Globus pallidus (tissue), 1 donor: ENCODE results near the gene TMEM178A.

Experiments used
- DNase-seq: peaks from one replicate; pipeline ENCODE4 v3.0.0-alpha.2; 2015; ENCODE audit warnings: low spot score

Gene TMEM178A

DNA sequence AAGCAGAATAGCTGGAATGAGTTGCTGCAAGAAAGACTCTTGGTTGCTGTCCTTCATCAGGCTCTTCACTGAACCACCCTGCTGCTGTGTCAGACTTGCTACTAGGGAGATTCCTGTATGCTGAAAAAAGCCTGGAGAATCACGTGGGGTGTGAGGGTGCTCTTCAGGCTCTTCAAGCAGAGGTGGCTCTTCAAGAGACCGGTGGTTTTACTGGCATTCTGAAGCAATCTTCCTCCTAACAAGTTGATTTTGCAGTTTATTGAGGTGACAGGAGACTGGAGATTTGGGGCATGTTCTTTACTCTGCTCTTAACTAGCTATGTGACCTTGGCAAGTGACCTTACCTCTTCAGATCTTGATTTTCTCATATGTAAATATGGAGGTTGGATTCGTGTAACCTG, 14.1 kb downstream of the TMEM178A start:
- DNase-seq = no peak

DNA sequence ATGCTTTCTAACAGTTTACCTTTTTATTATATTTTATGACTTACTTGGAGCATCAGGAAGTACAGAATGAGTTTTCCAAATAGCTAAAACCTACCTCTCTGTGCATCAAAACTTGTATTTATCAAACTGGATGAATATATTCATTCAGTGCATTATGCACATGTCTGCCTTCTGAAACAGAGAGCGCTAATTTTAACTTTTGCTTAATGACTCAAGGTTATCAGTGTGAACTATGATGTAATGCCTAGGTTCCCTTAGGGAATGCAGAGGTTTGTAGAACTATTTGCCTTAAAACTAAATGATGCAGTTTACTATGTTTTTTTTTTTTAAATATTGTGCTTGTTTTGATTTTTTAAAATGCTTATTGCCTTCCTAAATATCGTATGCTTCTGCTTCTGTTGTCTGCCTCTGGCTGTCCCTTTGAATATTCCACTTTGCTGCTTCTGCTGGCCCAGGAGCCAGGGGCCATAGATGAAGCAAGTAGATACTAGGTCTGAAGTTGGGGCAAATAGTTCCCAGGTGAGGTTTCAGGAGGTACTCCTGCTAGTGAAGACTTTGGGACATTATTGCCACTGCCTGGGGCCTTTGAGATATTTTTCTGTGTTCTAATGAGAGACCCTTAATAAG, 16.5 kb downstream of the TMEM178A start:
- no peak for DNase-seq

DNA sequence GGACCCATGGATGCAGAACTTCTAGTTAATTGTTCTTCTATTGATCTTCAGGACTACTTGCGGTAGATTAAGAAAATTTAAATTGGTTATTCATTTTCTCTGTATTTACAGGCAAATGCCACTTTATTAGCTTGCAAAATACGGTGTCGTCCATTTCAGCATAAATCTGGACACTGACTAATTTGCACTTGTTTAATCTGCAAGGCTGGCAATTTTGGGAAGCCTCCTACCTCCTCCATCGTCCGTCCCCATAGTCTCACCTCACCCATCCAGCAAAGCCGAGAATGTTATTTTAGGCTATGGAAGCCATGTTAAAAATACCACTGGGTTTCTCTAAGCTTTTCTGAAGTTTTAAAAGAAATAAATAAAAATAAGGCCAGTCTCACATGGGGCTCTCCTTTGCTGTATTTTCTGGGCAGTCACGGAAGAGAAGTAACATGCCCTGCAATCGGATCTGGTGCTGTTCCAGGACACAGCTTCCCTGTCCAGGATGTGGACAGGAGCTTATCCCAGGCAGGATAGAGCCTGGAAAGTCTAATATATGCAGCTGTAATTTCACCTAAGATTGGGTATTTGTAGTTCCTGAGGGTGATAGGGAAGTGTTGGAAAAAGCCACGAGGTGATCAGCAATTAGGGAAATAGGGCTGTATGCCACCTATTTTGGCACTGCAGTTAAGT, 17.4 kb downstream of the TMEM178A start:
- DNase-seq = no peak

DNA sequence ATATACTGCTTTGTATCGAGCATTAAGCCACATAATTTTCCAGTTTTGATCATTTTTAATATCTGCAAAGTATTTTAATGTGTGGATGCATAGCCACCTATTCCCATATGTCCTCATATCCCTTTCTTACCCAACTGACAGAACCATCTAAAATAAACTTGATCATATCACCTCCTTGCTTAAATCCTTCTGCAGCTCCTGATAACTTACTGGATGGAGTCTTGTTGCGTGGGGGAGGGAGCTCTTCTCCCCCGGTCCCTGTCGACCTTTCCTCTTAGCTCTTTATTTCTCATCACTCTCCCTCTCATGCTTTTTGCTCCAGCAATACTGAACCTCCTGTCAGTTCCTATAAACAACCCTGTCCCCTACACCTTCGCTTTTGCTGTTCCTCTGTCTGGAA, 18.7 kb downstream of the TMEM178A start:
- DNase-seq = no peak

DNA sequence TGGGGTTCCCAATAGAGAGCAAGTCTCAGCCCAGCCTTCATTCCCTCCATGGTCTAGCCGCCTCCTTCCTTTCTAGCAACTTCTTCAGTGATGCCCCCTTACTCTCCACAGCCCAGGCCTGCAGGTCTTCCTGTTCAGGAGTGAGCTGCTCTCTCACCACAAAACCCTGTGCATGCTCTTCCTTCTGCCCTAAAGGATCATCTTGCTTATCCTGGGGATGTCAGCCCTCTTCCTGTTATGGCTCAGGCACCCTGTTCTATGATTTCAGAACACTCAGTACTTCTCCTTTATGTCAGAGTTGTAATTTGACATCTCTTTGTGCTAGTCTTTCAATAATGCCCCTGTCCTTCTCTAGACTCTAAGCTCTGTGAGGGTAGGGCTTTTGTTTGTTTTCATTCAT, 19.4 kb downstream of the TMEM178A start:
- no peak for DNase-seq

DNA sequence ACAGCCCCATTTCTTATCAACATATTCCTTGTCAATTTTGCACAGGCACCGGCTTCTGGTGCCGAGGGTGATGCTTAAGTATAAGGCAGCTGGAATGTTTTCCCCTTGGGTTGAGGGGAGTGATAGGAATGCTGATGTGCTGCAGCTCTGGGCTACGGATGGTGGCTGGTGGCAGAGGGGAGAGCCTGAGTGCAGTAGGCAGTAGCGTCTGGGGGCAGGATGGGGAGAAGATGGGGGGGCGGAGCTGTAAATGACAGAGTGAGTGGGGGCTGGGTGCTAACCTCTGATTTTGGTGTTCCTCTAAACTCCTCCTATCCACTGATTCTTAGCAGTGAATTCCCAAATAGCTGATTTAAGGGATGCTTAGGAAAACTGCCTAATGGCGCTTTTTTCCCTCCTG, 20.7 kb downstream of the TMEM178A start:
- DNase-seq = no peak

DNA sequence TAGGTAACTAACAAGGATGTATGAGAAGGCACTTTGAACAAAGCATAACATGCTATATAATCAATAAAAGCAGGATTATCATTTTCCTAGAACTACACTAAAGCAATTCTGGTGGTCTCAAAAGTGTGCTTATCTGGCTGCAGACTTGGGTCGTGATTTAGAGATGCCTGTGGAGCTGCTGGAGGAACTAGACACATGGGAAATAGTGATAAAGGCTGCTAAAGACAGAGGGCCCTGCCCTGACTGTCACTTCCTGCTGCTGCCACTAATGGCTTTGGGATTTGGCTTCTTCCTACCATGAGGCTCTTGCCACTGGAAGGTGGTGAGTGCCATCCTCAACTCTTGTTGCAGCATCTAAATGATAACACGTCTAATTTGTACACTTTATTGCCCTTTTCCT, 22.5 kb downstream of the TMEM178A start:
- DNase-seq = no peak

DNA sequence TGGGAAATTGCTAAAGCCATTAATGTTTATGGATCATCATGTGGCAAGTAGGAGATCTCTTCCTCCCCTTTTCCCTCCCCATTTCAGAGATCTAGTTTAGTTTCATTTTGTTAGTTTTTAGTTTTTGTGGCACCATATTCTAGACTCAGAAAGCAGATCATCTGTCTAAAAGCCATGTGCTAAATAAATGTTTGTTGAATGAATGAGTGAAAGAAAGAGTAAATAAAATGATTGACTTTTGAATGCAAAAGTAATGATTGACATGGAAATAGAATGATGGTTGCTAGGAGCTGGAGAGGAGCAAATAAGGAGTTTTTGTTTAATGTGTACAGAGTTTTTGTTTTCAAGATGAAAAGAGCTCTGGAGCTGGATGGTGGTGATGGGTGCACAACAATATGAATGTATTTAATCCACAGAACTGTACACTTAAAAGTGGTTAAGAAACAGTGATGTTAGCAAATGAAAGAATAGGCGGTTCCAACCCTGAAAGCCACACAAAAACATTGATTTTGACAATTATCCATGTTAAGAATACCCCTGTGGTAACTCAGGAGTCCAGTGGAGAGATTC, 23.6 kb downstream of the TMEM178A start:
- DNase-seq = no peak

DNA sequence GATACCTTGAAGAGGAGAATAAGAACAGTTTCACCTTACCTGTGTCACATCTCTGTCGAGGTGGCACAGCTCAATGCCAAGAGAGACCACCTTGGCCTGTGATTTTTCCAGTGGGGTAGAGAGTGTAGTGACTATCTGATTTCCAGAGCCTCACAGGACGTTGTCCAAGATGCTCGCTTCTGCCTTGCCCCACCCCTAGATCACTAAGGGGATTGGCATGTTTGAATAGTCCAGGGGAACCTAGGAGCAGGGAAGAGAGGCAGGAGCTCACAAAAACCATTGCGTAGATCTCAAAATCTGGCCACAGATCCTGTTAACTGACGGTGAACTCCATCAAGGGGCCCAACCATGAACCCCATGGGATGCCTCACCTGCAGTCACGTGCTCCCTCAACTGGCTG, 24.2 kb downstream of the TMEM178A start:
- DNase-seq = no peak

DNA sequence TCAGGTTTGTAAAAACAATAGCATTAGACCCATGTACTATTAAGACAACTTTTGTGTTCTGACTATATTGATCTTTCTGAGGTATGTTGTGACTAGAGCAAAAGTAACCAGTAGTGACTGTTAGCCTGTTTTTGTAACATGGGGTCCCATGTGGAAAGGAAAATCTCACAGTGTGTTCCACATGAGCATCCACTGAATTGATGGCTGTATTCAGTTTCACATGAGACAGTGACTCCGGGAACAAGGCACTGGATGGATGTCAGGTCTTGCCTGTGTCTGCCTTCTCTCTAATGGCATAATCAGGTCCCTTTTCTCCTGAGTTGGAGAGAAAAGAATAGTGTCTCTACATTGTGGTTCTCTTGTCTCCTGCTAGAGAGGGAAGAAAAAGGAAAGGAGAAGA, 27.5 kb downstream of the TMEM178A start:
- DNase-seq = no peak

DNA sequence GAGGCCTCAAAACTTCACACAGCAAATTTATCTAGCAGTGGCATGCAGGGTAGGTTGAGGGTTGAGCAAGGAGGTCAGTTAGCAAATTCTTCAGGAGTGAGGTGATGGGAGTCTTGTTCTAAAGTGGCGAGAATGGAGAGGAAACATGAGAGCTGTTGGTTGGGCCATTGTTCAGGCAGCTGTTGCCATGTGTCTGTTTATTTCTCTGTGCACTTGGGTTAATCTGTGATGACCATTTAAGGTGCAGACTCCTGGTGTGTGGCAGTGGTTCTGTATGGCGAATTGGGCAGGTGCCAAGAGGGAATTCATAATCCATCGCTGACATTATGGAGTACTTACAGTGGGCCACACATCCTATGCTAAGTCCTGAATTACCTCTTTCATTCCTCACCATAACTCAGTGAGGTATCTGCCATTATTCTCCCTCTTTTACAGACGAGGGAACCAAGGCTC, 30.4 kb downstream of the TMEM178A start:
- no peak for DNase-seq

DNA sequence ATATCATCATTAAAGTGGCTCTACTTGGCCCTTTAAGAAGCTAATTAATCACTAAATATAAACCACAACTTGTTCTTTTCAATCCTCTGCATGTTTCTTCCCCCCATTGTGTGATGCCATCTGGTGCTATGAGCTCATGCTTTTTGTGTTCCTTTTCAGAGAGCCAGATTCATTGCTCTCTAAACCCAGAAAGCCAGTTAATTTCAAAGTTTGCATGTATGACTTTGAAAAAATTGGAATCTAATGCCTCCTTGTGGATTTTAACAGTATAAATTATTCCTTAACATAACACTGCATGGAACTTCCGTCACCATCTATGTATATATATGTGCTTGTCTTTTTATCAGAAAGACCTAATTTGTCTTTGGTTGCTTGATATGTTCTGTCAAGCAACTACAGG, 31.1 kb downstream of the TMEM178A start:
- peak; percentile 77 for DNase-seq

DNA sequence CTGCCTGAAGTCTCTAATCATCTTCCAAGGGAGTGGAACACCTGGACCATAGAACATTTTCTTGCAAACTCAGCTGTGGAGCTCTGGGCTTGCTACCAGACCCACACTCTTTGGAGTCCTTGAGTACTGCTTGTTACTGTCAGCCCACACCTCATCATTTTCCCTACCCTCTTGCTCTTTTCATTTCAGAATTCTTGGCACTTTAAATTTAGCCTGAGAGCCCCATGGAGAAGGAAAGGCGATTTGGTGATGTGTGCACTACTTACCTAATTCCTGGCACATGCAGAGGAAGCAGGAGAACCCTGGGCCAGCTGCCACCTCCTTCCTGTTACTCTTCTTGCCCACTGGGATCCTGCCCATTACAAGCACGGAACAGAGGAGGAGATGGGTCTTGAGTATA, 31.7 kb downstream of the TMEM178A start:
- DNase-seq = no peak

DNA sequence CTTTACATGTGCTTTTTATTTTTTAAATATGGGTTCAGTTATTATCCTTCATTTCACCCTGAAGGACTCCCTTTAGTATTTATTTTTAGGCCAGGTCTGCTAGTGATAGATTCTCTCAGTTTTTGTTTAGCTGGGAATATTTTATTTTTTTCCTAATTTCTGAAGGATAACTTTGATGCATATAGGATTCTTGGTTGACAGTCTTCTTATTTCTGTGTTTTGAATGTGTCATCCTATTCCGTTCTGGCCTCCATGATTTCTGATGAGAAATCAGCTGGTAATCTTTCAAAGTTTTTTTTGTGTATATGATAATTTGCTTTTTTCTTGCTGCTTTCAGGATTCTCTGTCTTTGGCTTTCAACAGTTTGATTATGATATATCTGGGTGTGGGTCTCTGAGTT, 35.4 kb downstream of the TMEM178A start:
- DNase-seq = no peak

DNA sequence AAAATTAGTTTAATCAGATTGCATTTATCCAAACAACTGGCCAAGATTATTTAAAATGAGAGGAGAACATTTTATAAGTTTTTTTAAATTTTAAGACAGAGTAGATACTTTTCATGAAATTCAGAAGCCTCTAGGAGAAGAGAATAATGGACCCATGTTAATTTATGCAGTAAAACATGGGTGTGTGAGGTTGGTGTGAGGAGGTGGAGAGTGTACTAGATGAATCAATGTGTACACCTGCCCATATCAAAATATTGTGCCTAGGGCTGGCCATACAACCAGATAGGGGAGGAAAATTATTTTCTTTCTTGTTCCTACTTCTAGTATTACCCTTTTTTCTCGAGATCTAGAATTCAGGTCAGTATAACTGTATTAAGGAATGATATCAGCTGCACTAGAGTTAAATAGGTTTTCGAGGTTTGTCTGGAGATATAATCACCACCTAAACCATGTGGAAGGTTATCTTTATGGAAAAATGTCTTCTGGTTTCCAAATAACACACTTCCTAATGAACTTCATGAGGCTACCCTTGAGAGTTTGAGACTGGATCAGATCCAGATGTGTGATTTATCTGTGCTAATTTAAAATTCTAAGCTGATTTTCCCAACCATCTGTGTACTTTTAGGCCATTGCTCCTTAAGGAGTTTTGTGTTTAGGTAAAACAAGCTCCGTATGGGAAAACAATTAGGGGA, 37.6 kb downstream of the TMEM178A start:
- DNase-seq = no peak

DNA sequence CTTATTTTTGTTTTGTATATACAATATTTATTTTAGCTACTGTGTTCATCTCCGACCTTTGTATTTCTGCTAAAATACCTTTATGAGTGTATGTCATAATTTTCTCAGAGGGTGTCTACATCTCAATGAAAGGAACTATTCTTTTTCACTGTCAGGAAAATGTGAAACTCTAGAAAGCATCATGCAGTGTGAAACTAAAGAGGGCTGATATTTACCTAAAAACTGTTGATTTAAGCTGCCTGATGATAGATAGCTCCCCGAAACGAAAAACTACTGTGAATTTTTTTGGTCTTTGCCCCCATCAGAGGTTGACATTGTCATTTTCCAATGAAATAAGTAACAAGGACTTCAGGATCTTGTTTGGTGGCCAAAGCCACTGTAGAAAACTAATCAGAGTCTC, 38.8 kb downstream of the TMEM178A start:
- DNase-seq = no peak

DNA sequence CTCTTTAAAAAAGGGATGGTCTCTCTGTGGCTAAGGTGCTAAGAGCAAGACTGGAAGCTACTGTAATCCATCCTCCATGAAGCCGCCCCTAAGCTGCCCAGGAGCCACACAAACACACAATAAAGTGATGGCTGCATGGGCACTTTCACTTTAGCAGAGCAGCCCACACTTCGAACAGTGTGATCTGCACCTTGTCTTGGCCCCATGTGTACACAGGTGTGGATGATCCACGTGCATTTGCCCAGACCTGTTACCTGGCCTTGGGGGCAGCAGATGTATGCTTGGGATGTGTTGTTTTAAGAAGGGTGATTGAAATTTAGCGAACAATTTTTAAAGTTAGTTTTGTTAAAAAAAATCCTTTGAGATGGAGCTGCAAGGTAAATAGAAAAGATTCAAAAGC, 39.9 kb downstream of the TMEM178A start:
- DNase-seq = no peak

DNA sequence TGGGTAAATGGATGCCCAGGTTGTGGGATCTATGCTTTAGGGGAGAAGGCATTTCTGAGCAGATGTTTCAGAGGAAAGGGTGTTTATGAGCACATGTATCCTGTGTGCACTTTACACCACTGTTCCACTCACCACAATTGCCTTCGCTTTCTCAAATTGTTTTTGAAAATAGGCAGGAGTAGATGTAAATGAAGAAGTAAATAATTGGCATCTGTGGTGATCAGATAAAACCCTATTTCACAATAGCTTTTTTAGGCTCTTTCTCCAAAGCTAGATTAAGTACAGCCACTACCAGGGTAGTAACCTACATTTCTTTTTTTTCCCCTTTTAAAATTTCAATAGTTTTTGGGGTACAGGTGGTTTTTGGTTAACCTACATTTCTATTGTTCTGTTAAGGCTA, 40.6 kb downstream of the TMEM178A start:
- no peak for DNase-seq

DNA sequence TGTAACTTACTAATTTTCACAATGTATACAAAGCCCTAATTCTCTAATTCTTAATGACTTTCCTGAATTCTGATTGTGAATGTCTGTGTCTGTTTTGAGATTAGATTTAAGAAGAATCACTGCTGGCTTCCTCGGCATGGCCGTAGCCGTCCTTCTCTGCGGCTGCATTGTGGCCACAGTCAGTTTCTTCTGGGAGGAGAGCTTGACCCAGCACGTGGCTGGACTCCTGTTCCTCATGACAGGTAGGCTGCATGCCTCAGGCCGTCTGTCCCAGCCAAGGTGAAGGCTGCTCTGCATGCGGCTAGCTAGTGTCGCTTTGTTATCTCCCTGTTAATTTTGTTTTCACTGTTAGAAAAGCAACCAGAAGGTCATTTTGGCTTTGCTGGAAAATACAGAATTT, 41.2 kb downstream of the TMEM178A start:
- no peak for DNase-seq

DNA sequence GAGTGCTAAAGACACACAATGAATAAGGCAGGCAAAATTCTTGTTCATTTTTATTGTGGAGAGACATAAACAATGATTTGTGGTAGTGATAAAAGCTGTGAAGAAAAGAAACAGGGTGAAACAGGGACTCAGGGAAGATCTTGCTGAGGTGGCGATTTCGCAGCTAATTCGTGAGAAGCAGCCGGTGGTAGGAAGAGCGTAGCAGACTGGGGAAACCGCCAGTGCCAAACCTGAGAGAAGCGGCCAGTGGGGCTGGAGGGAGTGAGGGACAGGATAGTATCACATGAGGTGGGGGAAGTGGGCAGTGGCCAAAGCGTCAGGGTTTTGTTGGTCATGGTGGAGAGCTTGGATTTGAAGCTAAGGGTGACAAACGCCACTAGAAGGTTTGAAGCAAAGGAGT, 42.3 kb downstream of the TMEM178A start:
- no peak for DNase-seq

DNA sequence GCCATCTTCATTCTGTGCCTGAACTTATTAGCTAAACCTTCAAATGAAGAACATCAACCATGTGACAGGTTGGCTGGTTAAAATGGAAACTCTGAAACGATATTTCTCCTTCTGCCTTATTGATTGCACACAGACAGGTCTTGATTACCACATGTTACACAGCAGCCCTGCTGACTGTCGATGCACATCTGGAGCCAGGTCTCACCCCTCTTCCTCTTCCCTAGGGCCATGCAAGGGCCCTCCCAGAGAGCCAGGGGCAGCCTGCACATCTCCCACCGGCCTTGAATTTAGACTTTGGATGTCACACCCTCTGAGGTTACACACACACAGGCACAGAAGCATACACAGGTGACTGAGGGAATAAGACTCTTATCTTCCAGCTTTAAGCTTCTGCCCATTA, 45.1 kb downstream of the TMEM178A start:
- no peak for DNase-seq

DNA sequence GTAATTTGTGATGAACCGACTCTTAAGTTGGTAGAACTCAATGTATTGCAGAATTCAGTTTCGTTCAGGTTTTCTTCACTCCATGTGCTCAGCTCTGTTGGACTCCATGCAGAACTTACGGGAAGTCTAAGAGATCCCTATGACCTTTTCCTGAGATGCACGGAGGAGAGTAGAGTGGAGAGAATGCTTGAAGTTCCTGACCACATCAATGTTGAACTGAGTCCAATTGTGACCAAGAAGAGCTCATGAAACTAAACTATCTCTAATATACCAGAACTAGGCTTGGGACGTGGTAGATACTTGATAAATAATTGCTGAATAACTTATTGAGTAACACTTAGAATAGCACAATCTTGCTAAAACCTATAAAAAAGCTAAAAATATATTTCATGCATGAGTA, 47.2 kb downstream of the TMEM178A start:
- no peak for DNase-seq

DNA sequence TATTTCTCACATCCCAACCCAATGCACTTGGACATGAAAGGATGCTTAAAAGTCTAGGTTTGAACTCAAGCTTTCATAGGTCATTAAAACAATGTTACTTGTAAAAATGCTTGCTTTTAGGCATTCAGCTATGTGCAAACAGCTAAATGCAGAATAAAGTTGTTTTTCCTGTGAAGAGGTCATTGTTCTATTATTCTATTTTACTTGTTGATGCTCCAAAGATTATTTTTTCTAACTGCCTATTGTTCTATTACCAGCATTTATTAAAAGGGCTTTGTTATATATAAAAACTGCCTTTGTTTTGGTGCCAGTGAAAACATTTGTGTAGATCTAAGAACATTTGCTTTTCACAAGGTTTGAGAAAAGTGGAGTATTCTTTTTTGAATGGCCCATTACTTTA, 49.4 kb downstream of the TMEM178A start:
- peak; percentile 91 for DNase-seq
